Right atrium auricular region (tissue), 2 donors: ENCODE measurements around the gene OVOL1. TPM values are rescaled to one million over a fixed set of nuclear protein-coding genes. Genes with fewer than 3 reads are reported as not detected.
"Not testable (repeated sequence)": the region's sequence is repeated elsewhere in the genome, so short reads cannot be mapped to it uniquely, and the experiment has no call there.

Source experiments
- DNase-seq: peaks from one replicate; pipeline ENCODE4 v3.0.0-alpha.2; 2019; ENCODE audit warnings: low spot score
- H3K27ac ChIP-seq, 2 donors: fragments of 200-600 bp; sonication (generic); 1 replicate in 1 of 2; 2 replicates in 1 of 2; pipeline ENCODE4 v1.5.1; 2016 to 2019
- H3K27me3 ChIP-seq, 2 donors: fragments of 200-600 bp; sonication (generic); one replicate each; pipeline versions ENCODE4 v1.5.1 to v1.6.0; 2017 to 2019
- H3K36me3 ChIP-seq: fragments of 200-600 bp; sonication (generic); one replicate; pipeline ENCODE4 v1.5.1; 2016
- H3K4me1 ChIP-seq, 2 donors: fragments of 200-600 bp; sonication (generic); one replicate each; pipeline versions ENCODE4 v1.5.1 to v1.6.0; 2017 to 2019
- H3K4me3 ChIP-seq, 2 donors: fragments of 200-600 bp; sonication (generic); 1 replicate in 1 of 2; 2 replicates in 1 of 2; pipeline ENCODE4 v1.5.1; 2017 to 2019; ENCODE audit warnings: mild to moderate bottlenecking in 1 of 2, moderate library complexity in 1 of 2
- H3K9me3 ChIP-seq, 2 donors: fragments of 200-600 bp; sonication (generic); one replicate each; pipeline ENCODE4 v1.5.1; 2019
- total RNA-seq, 2 donors: library from RNA; depleted of rRNA; stranded (reverse); fragments of >200 nt; gene quantifications; one replicate each; pipeline ENCODE4 v1.1.0, GENCODE V29; 2016
- TF ChIP-seq, protein P1 (sequence below), 2 donors: fragments of 200-600 bp; sonication (generic); IDR thresholded peaks; one replicate each; pipeline ENCODE4 v1.5.1; 2019; ENCODE audit warnings: antibody characterized with exemption in 2 of 2

Gene OVOL1
- total RNA-seq, 2 donors from 2014 or later = not detected

DNA sequence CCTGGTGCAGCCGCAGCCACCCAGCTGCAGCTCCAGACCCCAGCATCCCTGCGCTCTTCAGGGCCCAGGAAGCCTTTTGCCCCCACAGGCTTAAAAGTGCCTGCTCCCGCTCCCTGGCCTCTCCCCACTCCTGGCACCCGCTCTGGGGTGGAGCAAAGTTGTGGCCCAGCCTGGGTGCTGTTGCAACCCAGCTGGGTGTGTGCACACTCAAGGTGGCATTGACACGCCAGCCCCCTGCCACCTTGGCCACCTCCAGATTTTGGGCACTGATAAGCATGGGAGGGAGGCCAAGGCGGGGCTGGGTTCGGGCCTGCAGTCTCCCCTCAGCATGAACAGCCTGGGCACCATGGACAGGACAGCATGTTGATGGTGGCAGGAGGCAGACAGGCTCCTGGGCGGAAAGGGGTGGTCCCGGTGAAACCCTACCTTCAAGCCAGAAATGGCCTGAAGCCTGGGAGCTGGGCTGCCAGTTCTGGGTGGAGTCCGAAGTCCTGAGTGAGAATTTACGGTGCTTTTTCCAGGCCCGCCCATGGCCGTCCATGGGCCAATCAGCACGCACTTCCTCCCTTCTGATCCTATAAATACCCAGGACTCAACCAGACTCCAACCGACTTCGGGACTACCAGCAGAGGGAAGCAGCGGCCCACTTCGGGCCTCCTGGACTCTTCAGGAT, 42.7 kb upstream of the OVOL1 start:
- no peak overlapping the region for H3K27ac ChIP-seq
- no peaks in the 10 kb centered on the region for H3K9me3 ChIP-seq
- TF ChIP-seq, protein P1, sequence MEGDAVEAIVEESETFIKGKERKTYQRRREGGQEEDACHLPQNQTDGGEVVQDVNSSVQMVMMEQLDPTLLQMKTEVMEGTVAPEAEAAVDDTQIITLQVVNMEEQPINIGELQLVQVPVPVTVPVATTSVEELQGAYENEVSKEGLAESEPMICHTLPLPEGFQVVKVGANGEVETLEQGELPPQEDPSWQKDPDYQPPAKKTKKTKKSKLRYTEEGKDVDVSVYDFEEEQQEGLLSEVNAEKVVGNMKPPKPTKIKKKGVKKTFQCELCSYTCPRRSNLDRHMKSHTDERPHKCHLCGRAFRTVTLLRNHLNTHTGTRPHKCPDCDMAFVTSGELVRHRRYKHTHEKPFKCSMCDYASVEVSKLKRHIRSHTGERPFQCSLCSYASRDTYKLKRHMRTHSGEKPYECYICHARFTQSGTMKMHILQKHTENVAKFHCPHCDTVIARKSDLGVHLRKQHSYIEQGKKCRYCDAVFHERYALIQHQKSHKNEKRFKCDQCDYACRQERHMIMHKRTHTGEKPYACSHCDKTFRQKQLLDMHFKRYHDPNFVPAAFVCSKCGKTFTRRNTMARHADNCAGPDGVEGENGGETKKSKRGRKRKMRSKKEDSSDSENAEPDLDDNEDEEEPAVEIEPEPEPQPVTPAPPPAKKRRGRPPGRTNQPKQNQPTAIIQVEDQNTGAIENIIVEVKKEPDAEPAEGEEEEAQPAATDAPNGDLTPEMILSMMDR (IDR thresholded peaks at IDR 0.05) = peak in 1 of 2 donors; percentile 14
- H3K4me1 ChIP-seq = no peaks in the 10 kb centered on the region
- no peak for DNase-seq
- no peaks in the 10 kb centered on the region for H3K36me3 ChIP-seq
- H3K4me3 ChIP-seq = no peak overlapping the region
- H3K27me3 ChIP-seq = no peaks in the 10 kb centered on the region

DNA sequence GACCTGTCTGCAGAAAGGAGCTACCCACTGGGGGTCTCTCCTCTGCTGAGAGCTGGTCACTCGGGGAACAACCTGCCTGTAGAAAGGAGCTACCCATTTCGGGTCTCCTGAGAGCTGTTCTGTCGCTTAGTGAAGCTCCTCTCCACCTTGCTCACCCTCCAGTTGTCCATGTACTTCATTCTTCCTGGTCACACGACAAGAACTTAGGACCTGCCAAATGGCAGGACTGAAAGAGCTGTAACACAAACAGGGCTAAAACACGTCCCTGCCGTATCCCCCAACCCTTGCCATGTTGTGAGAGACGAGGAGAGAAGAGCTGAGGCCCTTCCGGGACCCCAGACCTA, 42.2 kb upstream of the OVOL1 start:
- Histone ChIP-seq H3K4me3 (no peak overlapping the region), H3K36me3 (no peaks in the 10 kb centered on the region), H3K27me3 (no peaks in the 10 kb centered on the region), H3K27ac (no peak overlapping the region), H3K9me3 (no peaks in the 10 kb centered on the region), H3K4me1 (no peaks in the 10 kb centered on the region)
- no peak for DNase-seq
- TF ChIP-seq, protein P1 (IDR thresholded peaks at IDR 0.05) = no peak

DNA sequence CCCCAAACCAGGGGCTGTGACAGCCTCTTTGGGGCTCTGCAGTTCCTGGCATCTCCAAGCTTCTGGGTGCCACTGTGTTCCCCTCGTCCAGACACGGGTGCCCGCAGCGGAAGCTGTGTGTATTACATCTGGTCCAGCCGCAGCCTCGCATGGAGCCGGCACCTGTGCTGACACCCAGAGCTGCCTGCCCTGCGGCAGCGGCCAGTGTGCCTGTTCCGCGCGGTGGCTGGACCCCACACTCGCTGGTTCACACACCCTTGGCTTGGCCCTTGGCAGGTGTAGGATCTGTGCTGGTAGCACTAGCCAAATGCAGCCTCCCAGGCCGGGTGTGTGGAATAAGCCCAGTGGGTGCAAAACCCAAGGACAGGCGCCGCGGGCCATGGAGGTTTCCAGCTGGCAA, 41.8 kb upstream of the OVOL1 start:
- TF ChIP-seq, protein P1 (IDR thresholded peaks at IDR 0.05) = no peak
- Histone ChIP-seq H3K27ac (no peak overlapping the region), H3K9me3 (no peaks in the 10 kb centered on the region), H3K36me3 (no peaks in the 10 kb centered on the region), H3K4me1 (no peaks in the 10 kb centered on the region), H3K4me3 (no peak overlapping the region), H3K27me3 (no peaks in the 10 kb centered on the region)
- no peak for DNase-seq

DNA sequence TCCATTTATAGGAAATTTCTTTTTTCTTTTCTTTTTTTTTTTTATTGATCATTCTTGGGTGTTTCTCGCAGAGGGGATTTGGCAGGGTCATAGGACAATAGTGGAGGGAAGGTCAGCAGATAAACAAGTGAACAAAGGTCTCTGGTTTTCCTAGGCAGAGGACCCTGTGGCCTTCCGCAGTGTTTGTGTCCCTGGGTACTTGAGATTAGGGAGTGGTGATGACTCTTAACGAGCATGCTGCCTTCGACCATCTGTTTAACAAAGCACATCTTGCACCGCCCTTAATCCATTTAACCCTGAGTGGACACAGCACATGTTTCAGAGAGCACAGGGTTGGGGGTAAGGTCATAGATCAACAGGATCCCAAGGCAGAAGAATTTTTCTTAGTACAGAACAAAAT, 24.7 kb upstream of the OVOL1 start:
- DNase-seq, H3K36me3 ChIP-seq, H3K4me1 ChIP-seq, H3K27ac ChIP-seq, H3K27me3 ChIP-seq, H3K4me3 ChIP-seq, H3K9me3 ChIP-seq: not testable (repeated sequence)

DNA sequence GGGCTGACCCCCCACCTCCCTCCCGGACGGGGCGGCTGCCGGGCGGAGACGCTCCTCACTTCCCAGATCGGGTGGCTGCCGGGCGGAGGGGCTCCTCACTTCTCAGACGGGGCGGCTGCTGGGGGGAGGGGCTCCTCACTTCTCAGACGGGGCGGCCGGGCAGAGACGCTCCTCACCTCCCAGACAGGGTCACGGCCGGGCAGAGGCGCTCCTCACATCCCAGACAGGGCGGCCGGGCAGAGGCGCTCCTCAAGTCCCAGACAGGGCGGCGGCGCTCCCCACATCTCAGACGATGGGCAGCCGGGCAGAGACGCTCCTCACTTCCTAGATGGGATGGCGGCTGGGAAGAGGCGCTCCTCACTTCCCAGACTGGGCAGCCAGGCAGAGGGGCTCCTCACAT, 24.0 kb upstream of the OVOL1 start:
- not testable (repeated sequence) for H3K27ac ChIP-seq, H3K4me3 ChIP-seq, H3K36me3 ChIP-seq, H3K27me3 ChIP-seq, DNase-seq, H3K9me3 ChIP-seq, H3K4me1 ChIP-seq

DNA sequence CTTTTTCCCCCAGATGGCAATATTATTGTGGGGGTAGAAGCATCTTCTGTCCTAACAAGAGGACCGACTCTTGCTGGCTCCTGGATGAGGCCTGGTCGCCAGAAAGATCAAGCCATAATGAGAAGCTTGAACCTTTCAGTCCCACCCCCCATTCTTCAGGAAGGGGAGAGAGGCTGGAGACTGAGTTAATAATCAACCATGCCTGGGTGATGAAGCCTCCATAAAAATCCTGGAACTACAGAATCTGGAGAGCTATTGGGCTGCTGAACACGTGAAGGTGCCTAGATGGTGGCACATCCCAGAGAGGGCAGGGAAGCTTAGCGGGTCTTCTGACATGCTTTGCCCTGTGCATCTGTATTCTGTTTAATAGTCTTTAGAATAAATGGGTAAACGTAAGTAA, 22.4 kb upstream of the OVOL1 start:
- H3K27ac ChIP-seq = no peak overlapping the region
- no peaks in the 10 kb centered on the region for H3K27me3 ChIP-seq
- no peak for DNase-seq
- H3K4me1 ChIP-seq = no peaks in the 10 kb centered on the region
- H3K36me3 ChIP-seq = no peaks in the 10 kb centered on the region
- TF ChIP-seq, protein P1 (IDR thresholded peaks at IDR 0.05) = no peak
- no peaks in the 10 kb centered on the region for H3K9me3 ChIP-seq
- no peak overlapping the region for H3K4me3 ChIP-seq

DNA sequence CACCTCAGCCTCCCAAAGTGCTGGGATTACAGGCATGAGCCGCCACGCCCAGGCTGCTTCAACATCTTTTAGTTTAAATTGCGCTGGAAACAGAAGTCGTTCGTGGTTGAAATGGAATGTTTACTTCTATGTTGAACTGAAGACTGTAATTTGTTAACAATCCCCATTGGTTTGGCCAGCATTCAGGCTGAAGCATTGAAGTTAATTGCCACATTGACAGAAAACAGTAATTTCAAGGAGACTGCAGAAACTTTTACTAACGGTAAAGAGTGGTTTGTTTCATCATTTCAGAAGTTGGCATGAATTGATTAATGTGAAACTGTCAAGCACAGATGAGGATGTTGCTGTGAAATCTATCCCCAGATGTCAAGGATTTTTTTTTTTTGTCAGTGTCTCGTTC, 20.3 kb upstream of the OVOL1 start:
- TF ChIP-seq, protein P1 (IDR thresholded peaks at IDR 0.05) = no peak
- H3K4me1 ChIP-seq = peaks cover 0 to 7% of the 10 kb centered on the region in 2 donors
- no peaks in the 10 kb centered on the region for H3K27me3 ChIP-seq
- H3K36me3 ChIP-seq = no peaks in the 10 kb centered on the region
- H3K9me3 ChIP-seq = no peaks in the 10 kb centered on the region
- no peak overlapping the region for H3K27ac ChIP-seq
- DNase-seq = no peak
- no peak overlapping the region for H3K4me3 ChIP-seq
